HepG2 (cell line): Measurements from ENCODE around the gene TBX10. TPM values are rescaled to one million over a fixed set of nuclear protein-coding genes. Genes with fewer than 3 reads are reported as not detected.

Experiments
- ATAC-seq: fragments of 200-7000 bp; cut with Tn5 transposase; 3 replicates; pipeline ENCODE4 v1.9.1; 2020; ENCODE audit warnings: mild to moderate bottlenecking, moderate library complexity
- BruUV-seq: library from RNA; stranded (reverse); fragments of 400-500 nt; replicated peaks from 2 replicates; lab custom pipeline; 2021; lab: Mats Ljungman, UMichigan
- CTCF ChIA-PET: fragments of 300-600 bp; formaldehyde crosslinking; extraction: SDS; loops from one replicate; lab custom pipeline; 2021; ENCODE audit warnings: low total read pairs, inconsistent platforms, low intra/inter-chr PET ratio; lab: Yijun Ruan, JAX
- POLR2A ChIA-PET: fragments of 350-600 bp; sonication (Branson Sonifier 250); formaldehyde crosslinking; loops from one replicate; lab custom pipeline; 2020; ENCODE audit warnings: antibody characterized with exemption, inconsistent platforms; lab: Yijun Ruan, JAX
- DNase-seq: peaks from one replicate; pipeline ENCODE4 v3.0.0-alpha.2; 2015; ENCODE audit warnings: low spot score
- FAIRE-seq: peaks from 3 replicates; lab custom pipeline; 2011; peaks lifted over from hg19 to GRCh38; lab: Jason Lieb, UNC
- H2AFZ ChIP-seq: one replicate; pipeline ENCODE4 v1.6.1; 2011; ENCODE audit warnings: low read length, inconsistent platforms
- H3K27ac ChIP-seq: fragments of 300-600 bp; 3 replicates; pipeline ENCODE4 v1.8.0; 2011; ENCODE audit warnings: mixed run types, mild to moderate bottlenecking, mixed read lengths, low read length, inconsistent platforms; ENCODE audit not compliant: insufficient read depth; ENCODE audit errors: extremely low read length
- H3K27me3 ChIP-seq, 2 experiments: fragments of 200-600 bp in 1 of 2; 2 replicates in 1 of 2; 3 replicates in 1 of 2; pipeline versions ENCODE4 v1.6.0 to v1.8.0; 2011; ENCODE audit warnings: low read length in 2 of 2, mild to moderate bottlenecking in 2 of 2, moderate library complexity in 2 of 2, inconsistent platforms in 1 of 2; ENCODE audit not compliant: insufficient read depth in 2 of 2, control insufficient read depth in 1 of 2
- H3K36me3 ChIP-seq, 2 experiments: fragments of 200-600 bp in 1 of 2; replicated peaks in 1 of 2; 2 replicates in 1 of 2; 3 replicates in 1 of 2; pipeline versions ENCODE4 v1.5.1 to v1.8.0; 2011; ENCODE audit warnings: low read length in 2 of 2, inconsistent platforms in 1 of 2; ENCODE audit not compliant: insufficient read depth in 2 of 2, control insufficient read depth in 1 of 2
- H3K4me1 ChIP-seq: 2 replicates; pipeline ENCODE4 v1.5.1; 2012; ENCODE audit warnings: low read length, inconsistent platforms; ENCODE audit not compliant: insufficient read depth
- H3K4me2 ChIP-seq: 2 replicates; pipeline ENCODE4 v1.6.0; 2011; ENCODE audit warnings: low read depth, low read length, inconsistent platforms
- H3K4me3 ChIP-seq, 3 experiments: fragments of 200-600 bp in 1 of 3; sonication (generic), shearing (Covaris generic) in 1 of 3; replicated peaks in 1 of 3; 2 replicates each; pipeline ENCODE4 v1.5.1; 2011 to 2016; ENCODE audit warnings: low read length in 3 of 3, inconsistent platforms in 2 of 3, low read depth in 2 of 3, mild to moderate bottlenecking in 2 of 3, control low read depth in 1 of 3, mixed read lengths in 1 of 3; ENCODE audit not compliant: insufficient read depth in 1 of 3
- H3K79me2 ChIP-seq: one replicate; pipeline ENCODE4 v1.6.1; 2011; ENCODE audit warnings: low read length, inconsistent platforms; ENCODE audit not compliant: insufficient read depth
- H3K9ac ChIP-seq: 2 replicates; pipeline ENCODE4 v1.6.0; 2011; ENCODE audit warnings: mild to moderate bottlenecking, low read depth, low read length, inconsistent platforms; ENCODE audit not compliant: insufficient read depth
- H3K9me3 ChIP-seq: 2 replicates; pipeline ENCODE4 v1.5.1; 2012; ENCODE audit warnings: mild to moderate bottlenecking, low read length
- H4K20me1 ChIP-seq: 2 replicates; pipeline ENCODE4 v1.6.0; 2011; ENCODE audit warnings: inconsistent platforms, mild to moderate bottlenecking, low read length, moderate library complexity; ENCODE audit not compliant: insufficient read depth
- ARID4A ChIP-seq: sonication (generic); formaldehyde crosslinking; IDR thresholded peaks from 2 replicates; pipeline ENCODE4 v1.5.0; 2020; ENCODE audit warnings: mild to moderate bottlenecking, missing genetic modification reagents, borderline replicate concordance
- ERF ChIP-seq: IDR thresholded peaks from 2 replicates; pipeline ENCODE4 v1.6.1; 2018; ENCODE audit warnings: missing biosample characterization, missing genetic modification reagents
- HNRNPL ChIP-seq: fragments of 200-400 bp; formaldehyde crosslinking; IDR thresholded peaks from 2 replicates; pipeline ENCODE4 v1.6.1; 2017; ENCODE audit warnings: mild to moderate bottlenecking, low read depth, low read length
- KDM3A ChIP-seq: IDR thresholded peaks from 2 replicates; pipeline ENCODE4 v1.6.1; 2018; ENCODE audit warnings: low read depth, missing compliant biosample characterization
- MAZ ChIP-seq, 2 experiments: sonication (generic) in 1 of 2; formaldehyde crosslinking in 1 of 2; IDR thresholded peaks; 2 replicates each; pipeline versions ENCODE4 v1.5.0 to v1.6.1; 2012 to 2020; ENCODE audit warnings: low read depth in 2 of 2, mild to moderate bottlenecking in 2 of 2, borderline replicate concordance in 1 of 2, improper control_type of control experiment in 1 of 2, low read length in 1 of 2, missing genetic modification reagents in 1 of 2, moderate library complexity in 1 of 2
- MEIS2 ChIP-seq: sonication (generic); formaldehyde crosslinking; IDR thresholded peaks from 2 replicates; pipeline ENCODE4 v1.9.0; 2021; ENCODE audit warnings: mild to moderate bottlenecking, missing genetic modification reagents
- NRL ChIP-seq: sonication (generic); formaldehyde crosslinking; IDR thresholded peaks from 2 replicates; pipeline ENCODE4 v1.5.0; 2020; ENCODE audit warnings: missing genetic modification reagents, mild to moderate bottlenecking, moderate library complexity, borderline replicate concordance
- PPARG ChIP-seq: conservative IDR thresholded peaks from 2 replicates; pipeline ENCODE4 v1.6.1; 2016; ENCODE audit warnings: missing biosample characterization, missing genetic modification reagents
- STAG1 ChIP-seq: sonication (generic); formaldehyde crosslinking; IDR thresholded peaks from 2 replicates; pipeline ENCODE4 v1.4.0; 2020; ENCODE audit warnings: missing genetic modification reagents
- WGBS: methylation state at CpG from one replicate; pipeline ENCODE4 v1.1.6; 2017; ENCODE audit warnings: low lambda C conversion rate; 5-methylcytosine and 5-hydroxymethylcytosine counted together
- in situ Hi-C: cut with HindIII; loops from 2 replicates; pipeline ENCODE4 v1.10.0; 2017; ENCODE audit warnings: low pct_unique_long_range_greater_than_20kb; ENCODE audit not compliant: extremely low pct_ligation_motif_present
- intact Hi-C: fragments of 100-400 bp; cut with micrococcal nuclease; formaldehyde crosslinking; loops from one replicate; pipeline ENCODE4 v1.10.0; 2022; ENCODE audit not compliant: unreplicated experiment
- polyA plus RNA-seq, 8 experiments: library from polyadenylated mRNA; depleted of rRNA in 3 of 8; stranded (reverse) in 7 of 8; unstranded in 1 of 8; fragments of >200 nt; fragmentation: Illumina TruSeq in 4 of 8; extraction: Trizol in 4 of 8; gene quantifications; 2 replicates each; pipeline versions ENCODE4 v1.2.1 to v1.2.3, GENCODE V29; 2011 to 2016; ENCODE audit warnings: low read depth in 4 of 8, missing spikeins in 1 of 8, mixed read lengths in 1 of 8; ENCODE audit not compliant: insufficient read depth in 1 of 8
- total RNA-seq, 5 experiments: library from RNA; depleted of rRNA; stranded (reverse); fragments of >200 nt; fragmentation: Illumina TruSeq; extraction: Trizol; gene quantifications; 2 replicates each; pipeline ENCODE4 v1.2.3, GENCODE V29; 2016; ENCODE audit warnings: low read depth in 1 of 5

Gene TBX10
- total and polyA plus RNA-seq, 2 of the 13 experiments (the other 11 are each of a cell fraction or from before 2014, with no cell fraction given), result 0.27 to 1.7 TPM

- TF ChIP-seq ARID4A (0 out of 2 replicates have a peak, but pooled peaks have one; percentile 9), PPARG (CRISPR knock-in tag) (no peak), NRL (0 out of 2 replicates have a peak, but pooled peaks have one; percentile 8), ERF (CRISPR knock-in tag) (no peak)
Measured at GRCh38 chr11:67615728-67616430, 23.7 kb downstream of the TBX10 start (continued).

GRCh38 chr11:67614730-67615714 is 24.5 kb downstream of the TBX10 start:
- Histone ChIP-seq H3K4me2 (no peak overlapping the region), H3K79me2 (no peaks in the 10 kb centered on the region), H3K27me3 (no peaks in the 10 kb centered on the region), H3K4me3 (no peak overlapping the region), H2AFZ (no peak overlapping the region), H3K9ac (0 out of 2 replicates have a peak overlapping the region, but pooled peaks have one; percentile 3), H4K20me1 (no peaks in the 10 kb centered on the region), H3K36me3 (peaks cover 13 to 19% of the 10 kb centered on the region in 2 experiments; a peak in 3 of 5 replicates), H3K27ac (peak overlapping the region; percentile 28), H3K4me1 (peaks cover 45% of the 10 kb centered on the region), H3K9me3 (no peaks in the 10 kb centered on the region)
- DNase-seq, result peak; percentile 35
- ChIA-PET POLR2A (interaction anchor here (0.6 to 3.1 kb wide), 7 partner anchors 13 to 43 kb away, joined by 3 to 52 read pairs (median 7); partner anchors contain the start of genes ACY3 and NUDT8), CTCF (interaction anchor here (0.6 to 2.9 kb wide), 5 partner anchors 14 to 44 kb away, joined by 3 to 20 read pairs (median 7); partner anchors contain the start of gene NUDT8)
- BruUV-seq, result no TSS peak
- no peak for FAIRE-seq
- in situ Hi-C loops (no loop called here), intact Hi-C loops (no loop called here)
- peak; percentile 61 for ATAC-seq
- WGBS, result 98% methylated on average over 8 of the region's 18 CpGs
- peak; percentile 80; the same call in 1 of the 2 replicates for TF ChIP-seq HNRNPL
- TF ChIP-seq STAG1 (CRISPR knock-in tag), result peak; percentile 49
- TF ChIP-seq MEIS2, result 0 out of 2 replicates have a peak, but pooled peaks have one; percentile 37
- no peak for TF ChIP-seq KDM3A (CRISPR knock-in tag)
- no peak for TF ChIP-seq MAZ (IDR thresholded peaks at IDR 0.05; ENCODE audit: borderline replicate concordance, low read depth, low read length)
- TF ChIP-seq MAZ (CRISPR knock-in tag; IDR thresholded peaks at IDR 0.05; ENCODE audit: low read depth), result 0 out of 2 replicates have a peak, but pooled peaks have one; percentile 8
- TF ChIP-seq ARID4A, result 0 out of 2 replicates have a peak, but pooled peaks have one; percentile 20
